Heart left ventricle (tissue), 13 donors: Measurements from ENCODE around the gene PRKCA.

Source experiments
- POLR2A ChIP-seq, 2 donors: fragments of 450-650 bp; IDR thresholded peaks; one replicate each; pipeline ENCODE4 v1.6.1; 2017; ENCODE audit warnings: antibody characterized with exemption in 2 of 2, mild to moderate bottlenecking in 2 of 2, moderate library complexity in 2 of 2
- TF ChIP-seq, protein P1 (sequence below), 12 donors: fragments of 200-600 bp; sonication (generic) in 4 of 12; IDR thresholded peaks; one replicate each; pipeline versions ENCODE4 v1.5.0 to v1.8.0; 2018 to 2022; ENCODE audit warnings: antibody characterized with exemption in 12 of 12, mild to moderate bottlenecking in 5 of 12
- donor health status: ischemic (EF 13 %, LVEDD 7.1; RV severe dilation, severe dysfunction).
- donor health status: DM: no; HTN: yes; CAD: no.
- donor health status: DM: no; HTN: no; CAD: no.
- donor health status: ischemic (EF 25% LVEDD 6.9; RV normal size, moderate dysfunction).
- donor health status: ischemic (EF 25% LVEDD 5.7; RV mildly dilated, moderate dysfunction).
- donor health status: ischemic (EF 35%, LVEDD 5.7; RV mildly dilated, moderate dysfunction).
- donor health status: nonischemic (EF 11% LVEDD 7.7; RV severe dilation, severe dysfunction).
- donor health status: DM: yes; HTN: yes; CAD: no.
- donor health status: PGD.
- donor health status: ischemic (EF 29% LVEDD 5.4; RV normal size, mild dysfunction).
- donor health status: nonischemic (EF 23%, LVEDD 6.1; RV moderate dilation, normal function).

DNA sequence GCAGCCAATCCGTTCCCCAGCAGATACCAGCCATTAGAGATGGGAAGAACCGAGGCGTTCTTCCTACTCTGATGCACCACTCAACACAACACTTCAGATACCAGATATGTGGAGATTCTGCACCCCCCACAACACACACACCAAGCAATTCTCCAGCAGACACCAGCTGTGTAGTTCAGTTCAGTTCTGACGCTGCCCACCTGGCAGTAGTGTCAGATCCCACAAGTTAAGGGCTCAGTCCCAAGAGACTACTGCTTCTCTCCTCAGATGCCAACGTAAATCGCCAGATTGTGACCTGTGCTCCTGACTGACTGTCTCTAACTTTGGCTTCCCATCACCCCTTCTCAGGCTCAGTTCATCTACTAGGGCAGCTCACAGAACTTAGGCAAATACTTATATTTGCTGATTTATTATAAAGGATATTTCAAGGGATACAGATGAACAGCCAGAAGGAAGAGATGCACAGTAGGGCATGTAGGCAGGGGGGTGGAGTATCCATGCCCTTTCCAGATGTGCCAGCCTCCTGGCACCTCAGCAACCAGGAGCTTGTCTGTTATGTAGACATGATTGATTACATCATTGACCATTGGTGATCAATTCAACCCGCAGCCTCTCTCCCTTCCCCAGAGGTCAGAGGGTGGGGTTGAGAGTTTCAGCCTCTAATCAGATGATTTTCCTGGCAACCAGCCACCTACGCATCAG, 110.6 kb downstream of the PRKCA start:
- TF ChIP-seq, protein P1, sequence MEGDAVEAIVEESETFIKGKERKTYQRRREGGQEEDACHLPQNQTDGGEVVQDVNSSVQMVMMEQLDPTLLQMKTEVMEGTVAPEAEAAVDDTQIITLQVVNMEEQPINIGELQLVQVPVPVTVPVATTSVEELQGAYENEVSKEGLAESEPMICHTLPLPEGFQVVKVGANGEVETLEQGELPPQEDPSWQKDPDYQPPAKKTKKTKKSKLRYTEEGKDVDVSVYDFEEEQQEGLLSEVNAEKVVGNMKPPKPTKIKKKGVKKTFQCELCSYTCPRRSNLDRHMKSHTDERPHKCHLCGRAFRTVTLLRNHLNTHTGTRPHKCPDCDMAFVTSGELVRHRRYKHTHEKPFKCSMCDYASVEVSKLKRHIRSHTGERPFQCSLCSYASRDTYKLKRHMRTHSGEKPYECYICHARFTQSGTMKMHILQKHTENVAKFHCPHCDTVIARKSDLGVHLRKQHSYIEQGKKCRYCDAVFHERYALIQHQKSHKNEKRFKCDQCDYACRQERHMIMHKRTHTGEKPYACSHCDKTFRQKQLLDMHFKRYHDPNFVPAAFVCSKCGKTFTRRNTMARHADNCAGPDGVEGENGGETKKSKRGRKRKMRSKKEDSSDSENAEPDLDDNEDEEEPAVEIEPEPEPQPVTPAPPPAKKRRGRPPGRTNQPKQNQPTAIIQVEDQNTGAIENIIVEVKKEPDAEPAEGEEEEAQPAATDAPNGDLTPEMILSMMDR (IDR thresholded peaks at IDR 0.05), result no peak
- no peak for TF ChIP-seq POLR2A (IDR thresholded peaks at IDR 0.05)
